Measurements from ENCODE around the gene C16orf46.

C16orf46 gene

GRCh38 chr16:81101702-81102101, 24.7 kb upstream of the C16orf46 start:
- Histone ChIP-seq H3F3A (ENCODE audit: insufficient read depth, low read length) (no peaks in the 10 kb centered on the region), H4K20me1 (ENCODE audit: insufficient read depth, low read length) (no peaks in the 10 kb centered on the region), H3K27me3 (ENCODE audit: insufficient read depth, low read length) (no peaks in the 10 kb centered on the region), H3K4me2 (ENCODE audit: low read length) (no peak overlapping the region), H3K36me3 (ENCODE audit: insufficient read depth, low read length) (no peaks in the 10 kb centered on the region), H3K79me2 (ENCODE audit: insufficient read depth, low read length) (no peaks in the 10 kb centered on the region), H3K27ac (ENCODE audit: low read depth, low read length, poor library complexity, severe bottlenecking) (no peak overlapping the region), H3K4me3 (ENCODE audit: low read depth, low read length, poor library complexity, severe bottlenecking) (no peak overlapping the region), H2AFZ (ENCODE audit: low read length) (no peak overlapping the region), H3K9ac (ENCODE audit: low read length) (no peak overlapping the region), H3K9me2 (ENCODE audit: low read depth, low read length) (no peaks in the 10 kb centered on the region), H3K9me3 (ENCODE audit: low read length) (0 out of 2 replicates have a peak, but pooled peaks cover 2% of the 10 kb centered on the region), H3K4me1 (ENCODE audit: insufficient read depth, low read length, severe bottlenecking) (peaks cover 4% of the 10 kb centered on the region)
- TF ChIP-seq EZH2 (IDR thresholded peaks at IDR 0.05; ENCODE audit: borderline replicate concordance, low read length) (no peak), CTCF (IDR thresholded peaks at IDR 0.05; ENCODE audit: low read length) (no peak)

GRCh38 chr16:81099958-81100357, 22.9 kb upstream of the C16orf46 start:
- Histone ChIP-seq H3K4me3 (ENCODE audit: low read depth, low read length, poor library complexity, severe bottlenecking) (no peak overlapping the region), H2AFZ (ENCODE audit: low read length) (no peak overlapping the region), H3K36me3 (ENCODE audit: insufficient read depth, low read length) (no peaks in the 10 kb centered on the region), H3K9ac (ENCODE audit: low read length) (no peak overlapping the region), H3K27me3 (ENCODE audit: insufficient read depth, low read length) (no peaks in the 10 kb centered on the region), H3K4me2 (ENCODE audit: low read length) (no peak overlapping the region), H3F3A (ENCODE audit: insufficient read depth, low read length) (no peaks in the 10 kb centered on the region), H3K27ac (ENCODE audit: low read depth, low read length, poor library complexity, severe bottlenecking) (no peak overlapping the region), H3K4me1 (ENCODE audit: insufficient read depth, low read length, severe bottlenecking) (peaks cover 10% of the 10 kb centered on the region), H4K20me1 (ENCODE audit: insufficient read depth, low read length) (no peaks in the 10 kb centered on the region), H3K9me3 (ENCODE audit: low read length) (0 out of 2 replicates have a peak, but pooled peaks cover 2% of the 10 kb centered on the region), H3K9me2 (ENCODE audit: low read depth, low read length) (no peaks in the 10 kb centered on the region), H3K79me2 (ENCODE audit: insufficient read depth, low read length) (0 out of 2 replicates have a peak, but pooled peaks cover 3% of the 10 kb centered on the region)
- TF ChIP-seq CTCF (IDR thresholded peaks at IDR 0.05; ENCODE audit: low read length) (no peak), EZH2 (IDR thresholded peaks at IDR 0.05; ENCODE audit: borderline replicate concordance, low read length) (no peak)

DNA sequence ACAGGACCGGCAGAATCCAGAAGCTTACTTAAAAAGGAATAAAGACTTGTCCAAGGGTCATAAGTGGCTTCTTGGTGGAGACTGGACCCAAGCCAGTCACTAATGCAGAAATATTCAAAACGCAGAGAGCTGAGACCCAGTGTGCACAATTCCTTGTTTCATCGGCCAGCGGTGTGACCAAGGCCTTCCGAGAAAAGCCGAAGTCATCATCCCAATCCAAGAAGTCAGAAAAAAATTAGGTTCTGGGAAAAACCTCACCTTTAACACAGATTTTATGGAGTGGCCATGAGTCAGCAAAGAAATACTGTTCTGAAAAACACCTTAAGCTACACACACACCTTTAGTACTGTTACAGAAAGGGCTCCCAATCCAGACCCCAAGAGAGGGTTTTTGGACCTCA, 20.2 kb upstream of the C16orf46 start:
- Histone ChIP-seq H3K9me2 (ENCODE audit: low read depth, low read length) (no peaks in the 10 kb centered on the region), H2AFZ (ENCODE audit: low read length) (0 out of 2 replicates have a peak overlapping the region, but pooled peaks have one; percentile 2), H3K4me1 (ENCODE audit: insufficient read depth, low read length, severe bottlenecking) (peaks cover 31% of the 10 kb centered on the region), H3K9me3 (ENCODE audit: low read length) (0 out of 2 replicates have a peak, but pooled peaks cover 2% of the 10 kb centered on the region), H3F3A (ENCODE audit: insufficient read depth, low read length) (no peaks in the 10 kb centered on the region), H3K4me3 (ENCODE audit: low read depth, low read length, poor library complexity, severe bottlenecking) (peak overlapping the region; percentile 48), H4K20me1 (ENCODE audit: insufficient read depth, low read length) (no peaks in the 10 kb centered on the region), H3K79me2 (ENCODE audit: insufficient read depth, low read length) (peaks cover 15% of the 10 kb centered on the region; the same call in 1 of the 2 replicates), H3K4me2 (ENCODE audit: low read length) (peak overlapping the region; percentile 60; the same call in 1 of the 2 replicates), H3K36me3 (ENCODE audit: insufficient read depth, low read length) (no peaks in the 10 kb centered on the region), H3K9ac (ENCODE audit: low read length) (no peak overlapping the region), H3K27me3 (ENCODE audit: insufficient read depth, low read length) (no peaks in the 10 kb centered on the region), H3K27ac (ENCODE audit: low read depth, low read length, poor library complexity, severe bottlenecking) (no peak overlapping the region)
- TF ChIP-seq CTCF (IDR thresholded peaks at IDR 0.05; ENCODE audit: low read length) (no peak), EZH2 (IDR thresholded peaks at IDR 0.05; ENCODE audit: borderline replicate concordance, low read length) (no peak)

Measured in OCI-LY1 (cell line).